GM18951 (cell line): ENCODE measurements around the gene PHETA2.

Experiments
- POLR2A ChIP-seq: IDR thresholded peaks from 4 replicates; pipeline ENCODE4 v1.6.1; 2011; ENCODE audit warnings: mild to moderate bottlenecking; ENCODE audit not compliant: insufficient read length, insufficient read depth; ENCODE audit errors: extremely low read depth
- in situ Hi-C: fragments of 300-500 bp; cut with MboI; formaldehyde crosslinking; loops from one replicate; pipeline ENCODE4 v1.12.0; 2022; ENCODE audit warnings: low sequenced_read_pairs, mixed read lengths, inconsistent platforms; ENCODE audit not compliant: unreplicated experiment

Gene PHETA2

GRCh38 chr22:42073621-42074041 lies 417 bp upstream of the PHETA2 start:
- in situ Hi-C loops = no loop called here
- peak; percentile 1 for TF ChIP-seq POLR2A

GRCh38 chr22:42074846-42075676 lies 1.0 kb downstream of the PHETA2 start:
- TF ChIP-seq POLR2A = no peak
- in situ Hi-C loops = loop anchor here (25.0 kb wide), 1 partner anchor 113 kb away; the partner anchor contains the start of genes SEPTIN3 and SMIM45

- TF ChIP-seq POLR2A = no peak
- in situ Hi-C loops = loop anchor here (25.0 kb wide), 1 partner anchor 115 kb away; the partner anchor contains the start of genes SEPTIN3 and SMIM45
These were observed 2.9 kb downstream of the PHETA2 start for GRCh38 chr22:42076764-42077485.

- in situ Hi-C loops = loop anchor here (25.0 kb wide), 1 partner anchor 115 kb away; the partner anchor contains the start of genes SEPTIN3 and SMIM45
- no peak for TF ChIP-seq POLR2A
These were observed 3.6 kb downstream of the PHETA2 start for GRCh38 chr22:42077486-42078125.

GRCh38 chr22:42078469-42079318 lies 4.6 kb downstream of the PHETA2 start:
- no peak for TF ChIP-seq POLR2A
- in situ Hi-C loops = loop anchor here (25.0 kb wide), 1 partner anchor 116 kb away; the partner anchor contains the start of genes SEPTIN3 and SMIM45

GRCh38 chr22:42079319-42080251 lies 5.5 kb downstream of the PHETA2 start, which contains the start of gene SMDT1:
Gene SMDT1, plus strand, starts transcription at chr22:42079700. Its CDS starts 69 bp downstream, at chr22:42079769.
- TF ChIP-seq POLR2A = peak; percentile 87
- in situ Hi-C loops = loop anchor here (25.0 kb wide), 1 partner anchor 117 kb away; the partner anchor contains the start of genes SEPTIN3 and SMIM45

GRCh38 chr22:42080287-42080686 lies 6.2 kb downstream of the PHETA2 start:
- TF ChIP-seq POLR2A = no peak
- in situ Hi-C loops = loop anchor here (25.0 kb wide), 1 partner anchor 118 kb away; the partner anchor contains the start of genes SEPTIN3 and SMIM45

GRCh38 chr22:42083119-42083518 lies 9.1 kb downstream of the PHETA2 start:
- in situ Hi-C loops = loop anchor here (25.0 kb wide), 1 partner anchor 121 kb away; the partner anchor contains the start of genes SEPTIN3 and SMIM45

GRCh38 chr22:42084874-42085273 lies 10.8 kb downstream of the PHETA2 start:
- no peak for TF ChIP-seq POLR2A

More at GRCh38 chr22:42083119-42083518, 9.1 kb downstream of the PHETA2 start:
- no peak for TF ChIP-seq POLR2A

GRCh38 chr22:42086051-42086450 lies 12.0 kb downstream of the PHETA2 start:
- no peak for TF ChIP-seq POLR2A
- in situ Hi-C loops = loop anchor here (25.0 kb wide), 1 partner anchor 124 kb away; the partner anchor contains the start of genes SEPTIN3 and SMIM45

More at GRCh38 chr22:42084874-42085273, 10.8 kb downstream of the PHETA2 start:
- in situ Hi-C loops = loop anchor here (25.0 kb wide), 1 partner anchor 123 kb away; the partner anchor contains the start of genes SEPTIN3 and SMIM45
